K562 (cell line): ENCODE results near the gene NES. TPM values are rescaled to one million over a fixed set of nuclear protein-coding genes. Genes with fewer than 3 reads are reported as not detected.

Experiments used
- CUX1 ChIP-seq: fragments of 200-800 bp; sonication (Bioruptor generic); IDR thresholded peaks from 2 replicates; pipeline ENCODE4 v1.6.1; 2016; ENCODE audit warnings: missing genetic modification characterization, missing compliant biosample characterization
- DACH1 ChIP-seq: fragments of 450-650 bp; IDR thresholded peaks from 2 replicates; pipeline ENCODE4 v1.6.1; 2018; ENCODE audit not compliant: partially characterized antibody
- GABPA ChIP-seq: fragments of 200-800 bp; sonication (Bioruptor generic); conservative IDR thresholded peaks from 2 replicates; pipeline ENCODE4 v1.6.1; 2016; ENCODE audit warnings: low read depth, missing genetic modification characterization, missing compliant biosample characterization
- GABPB1 ChIP-seq: sonication (generic); formaldehyde crosslinking; IDR thresholded peaks from 2 replicates; pipeline ENCODE4 v1.8.0; 2022; ENCODE audit warnings: mild to moderate bottlenecking, missing genetic modification reagents
- HNRNPL ChIP-seq: fragments of 200-400 bp; formaldehyde crosslinking; IDR thresholded peaks from 2 replicates; pipeline ENCODE4 v1.6.1; 2017; ENCODE audit warnings: low read depth, mild to moderate bottlenecking, low read length
- MAFK ChIP-seq: IDR thresholded peaks from 2 replicates; pipeline ENCODE4 v1.6.1; 2011; ENCODE audit warnings: low read length, improper control_type of control experiment
- NR1H2 ChIP-seq: sonication (generic); formaldehyde crosslinking; IDR thresholded peaks from 2 replicates; pipeline ENCODE4 v1.4.0; 2020; ENCODE audit warnings: mild to moderate bottlenecking, missing genetic modification reagents
- PCBP2 ChIP-seq: fragments of 200-400 bp; formaldehyde crosslinking; IDR thresholded peaks from 2 replicates; pipeline ENCODE4 v1.6.1; 2018; ENCODE audit warnings: low read length, low read depth, mild to moderate bottlenecking, moderate library complexity; ENCODE audit not compliant: poor library complexity, severe bottlenecking
- PHB2 ChIP-seq: fragments of 450-650 bp; IDR thresholded peaks from 2 replicates; pipeline ENCODE4 v1.6.1; 2017; ENCODE audit warnings: low read depth
- RHOXF2B ChIP-seq: fragments of 250-450 bp; sonication (Bioruptor Pico); conservative IDR thresholded peaks from 2 replicates; pipeline ENCODE4 v1.5.1; 2021
- TAF9B ChIP-seq: fragments of 450-650 bp; IDR thresholded peaks from 2 replicates; pipeline ENCODE4 v1.6.1; 2018; ENCODE audit warnings: mild to moderate bottlenecking; ENCODE audit not compliant: partially characterized antibody
- TCF15 ChIP-seq: fragments of 250-450 bp; sonication (Bioruptor Pico); IDR thresholded peaks from 2 replicates; pipeline ENCODE4 v1.8.0; 2022; ENCODE audit warnings: moderate library complexity, mild to moderate bottlenecking, inconsistent platforms
- TRIM28 ChIP-seq: fragments of 450-650 bp; IDR thresholded peaks from 2 replicates; pipeline ENCODE4 v1.6.1; 2017
- U2AF2 ChIP-seq: fragments of 200-400 bp; formaldehyde crosslinking; optimal IDR thresholded peaks from 2 replicates; pipeline ENCODE3; 2017; ENCODE audit warnings: low read depth, mild to moderate bottlenecking, low read length
- UBTF ChIP-seq, 2 experiments: IDR thresholded peaks; 2 replicates each; pipeline ENCODE4 v1.6.1; 2012; ENCODE audit warnings: improper control_type of control experiment in 2 of 2, low read depth in 2 of 2, low read length in 2 of 2, borderline replicate concordance in 1 of 2
- USF1 ChIP-seq: sonication (generic); formaldehyde crosslinking; IDR thresholded peaks from 2 replicates; pipeline ENCODE4 v1.9.0; 2022; ENCODE audit warnings: mild to moderate bottlenecking, missing genetic modification reagents
- ZBTB7A ChIP-seq: IDR thresholded peaks from 2 replicates; pipeline ENCODE4 v1.6.1; 2011; ENCODE audit warnings: low read depth, mild to moderate bottlenecking, low read length, moderate library complexity, borderline replicate concordance; ENCODE audit not compliant: control insufficient read depth
- ZFP36 ChIP-seq: fragments of 150-350 bp; IDR thresholded peaks from 2 replicates; pipeline ENCODE4 v1.6.1; 2018; ENCODE audit warnings: low read length, low read depth; ENCODE audit not compliant: partially characterized antibody
- ZNF133 ChIP-seq: fragments of 250-450 bp; sonication (Bioruptor Pico); IDR thresholded peaks from 2 replicates; pipeline ENCODE4 v1.4.0; 2020; ENCODE audit warnings: mild to moderate bottlenecking
- ZNF589 ChIP-seq: fragments of 200-800 bp; sonication (Bioruptor generic); IDR thresholded peaks from 2 replicates; pipeline ENCODE4 v1.6.1; 2016; ENCODE audit warnings: low read depth, missing genetic modification characterization, missing compliant biosample characterization
- ZNF75A ChIP-seq: fragments of 450-650 bp; formaldehyde crosslinking; IDR thresholded peaks from 2 replicates; pipeline ENCODE4 v1.4.0; 2020; ENCODE audit warnings: mild to moderate bottlenecking
- polyA plus RNA-seq, 8 experiments: library from polyadenylated mRNA; depleted of rRNA in 4 of 8; stranded (reverse) in 5 of 8; unstranded in 3 of 8; fragments of >200 nt; fragmentation: Nextera tagmentation in 2 of 8; fragmentation: Illumina TruSeq in 1 of 8; extraction: Ambion mirVana in 2 of 8; extraction: Trizol in 1 of 8; gene quantifications; 2 replicates each; pipeline versions ENCODE4 v1.2.1 to v1.2.3, GENCODE V29; 2011 to 2014; ENCODE audit warnings: inconsistent platforms in 1 of 8, missing spikeins in 1 of 8
- total RNA-seq, 7 experiments: library from RNA; depleted of rRNA in 6 of 7; stranded (reverse); fragments of >200 nt in 6 of 7; fragmentation: Illumina TruSeq in 2 of 7; extraction: Trizol in 2 of 7; gene quantifications; 2 replicates each; pipeline versions ENCODE4 v1.2.1 to v1.2.3, GENCODE V29; 2011 to 2021; ENCODE audit warnings: low replicate concordance in 1 of 7

The NES gene
- total and polyA plus RNA-seq, 9 of the 15 experiments (the other 6 are each of a cell fraction or from before 2014, with no cell fraction given) = 0.10 to 8.6 (median 4.2) TPM

GRCh38 chr1:156705918-156706656, 28.9 kb upstream of the NES start (continued):
- TF ChIP-seq USF1 (CRISPR knock-in tag) (no peak), HNRNPL (no peak), ZBTB7A (peak; percentile 96), PCBP2 (no peak), U2AF2 (no peak), ZFP36 (no peak), CUX1 (CRISPR knock-in tag) (no peak), ZNF133 (no peak), TRIM28 (no peak), DACH1 (no peak), UBTF (IDR thresholded peaks at IDR 0.05; ENCODE audit: borderline replicate concordance in 1 of 2, low read depth in 2 of 2, low read length in 2 of 2) (no peak), TCF15 (no peak), TAF9B (no peak), RHOXF2B (CRISPR knock-in tag) (no peak), ZNF75A (no peak), ZNF589 (CRISPR knock-in tag) (no peak), GABPA (tag) (0 out of 2 replicates have a peak, but pooled peaks have one; percentile 14), NR1H2 (CRISPR knock-in tag) (no peak), GABPB1 (CRISPR knock-in tag) (peak; percentile 73), MAFK (no peak), PHB2 (no peak)
